ENCODE results near the gene SPAG16.

SPAG16 gene

GRCh38 chr2:213561759-213562158 lies 277.5 kb downstream of the SPAG16 start:
- TF ChIP-seq, protein P1, sequence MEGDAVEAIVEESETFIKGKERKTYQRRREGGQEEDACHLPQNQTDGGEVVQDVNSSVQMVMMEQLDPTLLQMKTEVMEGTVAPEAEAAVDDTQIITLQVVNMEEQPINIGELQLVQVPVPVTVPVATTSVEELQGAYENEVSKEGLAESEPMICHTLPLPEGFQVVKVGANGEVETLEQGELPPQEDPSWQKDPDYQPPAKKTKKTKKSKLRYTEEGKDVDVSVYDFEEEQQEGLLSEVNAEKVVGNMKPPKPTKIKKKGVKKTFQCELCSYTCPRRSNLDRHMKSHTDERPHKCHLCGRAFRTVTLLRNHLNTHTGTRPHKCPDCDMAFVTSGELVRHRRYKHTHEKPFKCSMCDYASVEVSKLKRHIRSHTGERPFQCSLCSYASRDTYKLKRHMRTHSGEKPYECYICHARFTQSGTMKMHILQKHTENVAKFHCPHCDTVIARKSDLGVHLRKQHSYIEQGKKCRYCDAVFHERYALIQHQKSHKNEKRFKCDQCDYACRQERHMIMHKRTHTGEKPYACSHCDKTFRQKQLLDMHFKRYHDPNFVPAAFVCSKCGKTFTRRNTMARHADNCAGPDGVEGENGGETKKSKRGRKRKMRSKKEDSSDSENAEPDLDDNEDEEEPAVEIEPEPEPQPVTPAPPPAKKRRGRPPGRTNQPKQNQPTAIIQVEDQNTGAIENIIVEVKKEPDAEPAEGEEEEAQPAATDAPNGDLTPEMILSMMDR (IDR thresholded peaks at IDR 0.05): no peak
- Histone ChIP-seq H3K27me3 (no peaks in the 10 kb centered on the region), H3K9me3 (no peaks in the 10 kb centered on the region), H3K4me3 (no peak overlapping the region), H3K27ac (no peak overlapping the region), H3K4me1 (no peaks in the 10 kb centered on the region), H3K36me3 (no peaks in the 10 kb centered on the region)
- intact Hi-C loops (cut with DNase I; ENCODE audit: low total_unique reads): no loop called here
- DNase-seq: no peak

GRCh38 chr2:213562539-213563180 lies 278.4 kb downstream of the SPAG16 start:
- Histone ChIP-seq H3K4me3 (no peak overlapping the region), H3K4me1 (no peaks in the 10 kb centered on the region), H3K36me3 (no peaks in the 10 kb centered on the region), H3K27me3 (no peaks in the 10 kb centered on the region), H3K27ac (no peak overlapping the region), H3K9me3 (no peaks in the 10 kb centered on the region)
- no peak for DNase-seq
- intact Hi-C loops (cut with DNase I; ENCODE audit: low total_unique reads): no loop called here
- TF ChIP-seq, protein P1 (IDR thresholded peaks at IDR 0.05): no peak

DNA sequence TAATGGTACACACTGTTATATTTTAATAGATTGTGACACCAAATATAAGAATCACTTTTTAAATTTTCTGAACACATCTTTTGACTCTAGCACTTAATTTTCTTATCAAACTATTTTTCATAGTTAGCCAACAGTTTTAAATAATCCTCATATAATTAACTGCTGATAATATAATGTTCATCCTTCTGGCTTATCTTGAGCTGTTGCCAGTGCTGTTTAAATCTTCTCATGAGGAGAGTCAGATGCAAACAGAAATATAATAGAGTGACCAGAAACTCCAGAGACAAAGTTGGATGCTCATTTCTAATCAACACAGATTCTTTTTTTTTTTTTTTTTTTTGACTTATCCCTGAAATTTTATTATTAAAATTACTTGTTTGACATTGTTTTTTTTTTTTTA lies 282.6 kb downstream of the SPAG16 start:
- Histone ChIP-seq H3K4me1 (no peaks in the 10 kb centered on the region), H3K27me3 (no peaks in the 10 kb centered on the region), H3K9me3 (no peaks in the 10 kb centered on the region), H3K4me3 (no peak overlapping the region), H3K27ac (no peak overlapping the region), H3K36me3 (no peaks in the 10 kb centered on the region)
- no peak for DNase-seq
- TF ChIP-seq, protein P1 (IDR thresholded peaks at IDR 0.05): no peak
- intact Hi-C loops (cut with DNase I; ENCODE audit: low total_unique reads): no loop called here

GRCh38 chr2:213609570-213610170 lies 325.4 kb downstream of the SPAG16 start:
- H3K9me3 ChIP-seq: no peaks in the 10 kb centered on the region
- H3K27ac ChIP-seq: no peak overlapping the region
- no peak for DNase-seq
- H3K4me3 ChIP-seq: no peak overlapping the region
- H3K36me3 ChIP-seq: no peaks in the 10 kb centered on the region
- no peaks in the 10 kb centered on the region for H3K4me1 ChIP-seq
- no peaks in the 10 kb centered on the region for H3K27me3 ChIP-seq
- intact Hi-C loops (cut with DNase I; ENCODE audit: low total_unique reads): no loop called here
- TF ChIP-seq, protein P1 (IDR thresholded peaks at IDR 0.05): no peak

DNA sequence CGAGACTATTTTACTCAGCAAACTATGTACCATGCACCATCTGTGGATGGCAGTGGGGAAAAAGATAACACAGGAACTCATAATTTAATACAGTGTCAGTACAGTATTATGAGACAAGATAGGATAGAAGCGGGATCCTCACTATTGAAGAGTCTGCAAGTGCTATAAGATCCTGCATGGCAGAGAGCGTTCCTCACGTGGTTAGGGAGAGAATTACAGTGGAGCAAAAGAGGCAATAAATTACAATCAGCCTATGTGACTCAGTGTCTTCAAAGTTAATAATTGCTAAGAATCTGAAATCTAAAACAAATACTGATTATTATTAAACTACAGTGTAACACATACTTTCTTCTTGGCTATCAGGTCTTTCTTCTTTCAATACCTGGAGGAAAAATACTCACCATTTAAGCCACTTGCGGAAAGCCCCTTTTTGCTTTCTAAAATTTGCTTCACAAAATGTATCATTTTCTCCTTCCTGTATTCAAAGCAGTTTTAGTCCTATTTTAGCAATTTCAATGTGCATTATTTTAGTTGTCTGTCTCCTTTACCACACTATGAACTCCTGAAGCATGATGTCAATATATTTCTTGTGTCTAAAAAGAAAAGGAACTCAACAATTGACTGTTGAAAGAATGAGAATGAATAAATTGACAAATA lies 342.9 kb downstream of the SPAG16 start:
- Histone ChIP-seq H3K4me1 (peaks cover 0 to 27% (median 8%) of the 10 kb centered on the region in 4 donors), H3K36me3 (no peaks in the 10 kb centered on the region), H3K27me3 (no peaks in the 10 kb centered on the region), H3K4me3 (no peak overlapping the region), H3K9me3 (peaks cover 0 to 7% (median 0%) of the 10 kb centered on the region in 3 donors), H3K27ac (peak overlapping the region; percentile 17 to 35)
- DNase-seq: no peak
- TF ChIP-seq, protein P1 (IDR thresholded peaks at IDR 0.05): no peak
- intact Hi-C loops (cut with DNase I; ENCODE audit: low total_unique reads): no loop called here

Measured in tibial artery (tissue), 4 donors.